Stimulated activated CD8-positive, alpha-beta memory T cell treated with anti-CD3 and anti-CD28 coated beads, Interleukin-2, amount 100 ng/mL, for 1 hour (primary cell): ENCODE results near the gene PRKCQ.
"Not testable (repeated sequence)": the region's sequence is repeated elsewhere in the genome, so short reads cannot be mapped to it uniquely, and the experiment has no call there.

ENCODE experiments used
- DNase-seq, 2 donors: peaks; one replicate each; pipeline ENCODE4 v3.0.0-alpha.2; 2020; ENCODE audit warnings: low read depth in 2 of 2

Gene PRKCQ

GRCh38 chr10:6493521-6494441, 86.3 kb downstream of the PRKCQ start:
- no peak for DNase-seq

GRCh38 chr10:6492896-6493295, 87.2 kb downstream of the PRKCQ start:
- DNase-seq: no peak

GRCh38 chr10:6491841-6492609, 88.1 kb downstream of the PRKCQ start:
- DNase-seq: peak in 1 of 2 donors; percentile 9

GRCh38 chr10:6490614-6491013, 89.5 kb downstream of the PRKCQ start:
- DNase-seq: no peak

GRCh38 chr10:6487920-6488319, 92.2 kb downstream of the PRKCQ start:
- DNase-seq: no peak

GRCh38 chr10:6486309-6486708, 93.8 kb downstream of the PRKCQ start:
- DNase-seq: no peak

GRCh38 chr10:6482737-6483357, 97.2 kb downstream of the PRKCQ start:
- no peak for DNase-seq

- no peak for DNase-seq
Observed at GRCh38 chr10:6478722-6479121, 101.4 kb downstream of the PRKCQ start.

- DNase-seq: no peak
Observed at GRCh38 chr10:6476989-6477388, 103.1 kb downstream of the PRKCQ start.

- DNase-seq: no peak
Observed at GRCh38 chr10:6474871-6475270, 105.2 kb downstream of the PRKCQ start.

- no peak for DNase-seq
Observed at GRCh38 chr10:6473901-6474370, 106.1 kb downstream of the PRKCQ start.

- peak; percentile 20 to 30 for DNase-seq
Observed at GRCh38 chr10:6473430-6473829, 106.6 kb downstream of the PRKCQ start.

- not testable (repeated sequence) for DNase-seq
Observed at GRCh38 chr10:6472710-6473005, 107.4 kb downstream of the PRKCQ start.

GRCh38 chr10:6470894-6471618, 109.0 kb downstream of the PRKCQ start:
- no peak for DNase-seq

- DNase-seq: no peak
Observed at GRCh38 chr10:6469661-6470060, 110.4 kb downstream of the PRKCQ start.

GRCh38 chr10:6465854-6466601, 114.0 kb downstream of the PRKCQ start:
- no peak for DNase-seq

- no peak for DNase-seq
Observed at GRCh38 chr10:6465437-6465836, 114.6 kb downstream of the PRKCQ start.

- no peak for DNase-seq
Observed at GRCh38 chr10:6464862-6465430, 115.1 kb downstream of the PRKCQ start.

GRCh38 chr10:6463366-6463765, 116.7 kb downstream of the PRKCQ start:
- no peak for DNase-seq

GRCh38 chr10:6461961-6462360, 118.1 kb downstream of the PRKCQ start:
- DNase-seq: no peak
